CD4-positive, alpha-beta memory T cell (primary cell): Measurements from ENCODE around the gene DUSP15. TPM values are rescaled to one million over a fixed set of nuclear protein-coding genes. Genes with fewer than 3 reads are reported as not detected.
"Not testable (repeated sequence)": the region's sequence is repeated elsewhere in the genome, so short reads cannot be mapped to it uniquely, and the experiment has no call there.

Source experiments
- CTCF ChIA-PET: fragments of 350-600 bp; sonication (Branson Sonifier 250); formaldehyde crosslinking; loops from one replicate; lab custom pipeline; 2021; ENCODE audit warnings: inconsistent platforms; ENCODE audit not compliant: partially characterized antibody; lab: Charles Lee
- POLR2A ChIA-PET: fragments of 350-600 bp; sonication (Branson Sonifier 250); formaldehyde crosslinking; loops from one replicate; lab custom pipeline; 2021; ENCODE audit not compliant: partially characterized antibody; lab: Charles Lee
- DNase-seq, 5 donors: peaks; one replicate each; pipeline versions ENCODE4 v3.0.0 to v3.0.0-alpha.2; 2020 to 2022; ENCODE audit warnings: mixed read lengths in 1 of 5
- H3K27ac ChIP-seq: one replicate; pipeline ENCODE4 v1.7.0; 2013; ENCODE audit warnings: low read depth, low read length
- H3K27me3 ChIP-seq: 2 replicates; pipeline ENCODE4 v1.7.0; 2013; ENCODE audit warnings: mild to moderate bottlenecking, low read length, moderate library complexity; ENCODE audit not compliant: insufficient read depth
- H3K36me3 ChIP-seq: 2 replicates; pipeline ENCODE4 v1.7.0; 2013; ENCODE audit warnings: mild to moderate bottlenecking, low read length, moderate library complexity; ENCODE audit not compliant: insufficient read depth
- H3K4me1 ChIP-seq: 2 replicates; pipeline ENCODE4 v1.7.0; 2013; ENCODE audit warnings: mild to moderate bottlenecking, low read length, moderate library complexity; ENCODE audit not compliant: insufficient read depth
- H3K4me3 ChIP-seq, 2 donors: one replicate each; pipeline ENCODE4 v1.7.0; 2013; ENCODE audit warnings: low read length in 2 of 2, mild to moderate bottlenecking in 1 of 2
- H3K9me3 ChIP-seq, 2 donors: one replicate each; pipeline ENCODE4 v1.7.0; 2013; ENCODE audit warnings: low read length in 2 of 2, control low read depth in 1 of 2; ENCODE audit not compliant: control insufficient read depth in 1 of 2
- H3K27ac Mint-ChIP-seq, 7 donors: one replicate each; pipeline ENCODE4 v1.8.0; 2020 to 2021; ENCODE audit warnings: mixed read lengths in 7 of 7, mild to moderate bottlenecking in 6 of 7, inconsistent platforms in 3 of 7, moderate library complexity in 3 of 7
- H3K27me3 Mint-ChIP-seq, 2 donors: one replicate each; pipeline ENCODE4 v1.8.0; 2020 to 2021; ENCODE audit warnings: mixed read lengths in 2 of 2
- H3K36me3 Mint-ChIP-seq, 2 donors: one replicate each; pipeline ENCODE4 v1.8.0; 2020 to 2021; ENCODE audit warnings: mixed read lengths in 2 of 2, inconsistent platforms in 1 of 2, mild to moderate bottlenecking in 1 of 2
- H3K4me1 Mint-ChIP-seq, 4 donors: one replicate each; pipeline ENCODE4 v1.8.0; 2020 to 2021; ENCODE audit warnings: mixed read lengths in 4 of 4, mild to moderate bottlenecking in 1 of 4
- H3K4me3 Mint-ChIP-seq, 8 donors: one replicate each; pipeline ENCODE4 v1.8.0; 2020 to 2021; ENCODE audit warnings: mixed read lengths in 8 of 8, mild to moderate bottlenecking in 7 of 8, moderate library complexity in 6 of 8, inconsistent platforms in 3 of 8
- H3K9me3 Mint-ChIP-seq, 8 donors: one replicate each; pipeline ENCODE4 v1.8.0; 2020 to 2021; ENCODE audit warnings: mixed read lengths in 8 of 8, mild to moderate bottlenecking in 5 of 8, inconsistent platforms in 3 of 8, moderate library complexity in 1 of 8
- intact Hi-C: fragments of 100-400 bp; cut with micrococcal nuclease; formaldehyde crosslinking; loops from one replicate; pipeline ENCODE4 v1.15.1; 2023
- polyA plus RNA-seq, 2 donors: library from polyadenylated mRNA; unstranded; fragments of 300-500 nt; fragmentation: Illumina TruSeq; gene quantifications; one replicate each; pipeline ENCODE4 v1.2.3, GENCODE V29; 2021
- total RNA-seq, 2 experiments: library from RNA; stranded (reverse); gene quantifications; one replicate each; pipeline ENCODE4 v1.2.3, GENCODE V29; 2021

Gene DUSP15
- total and polyA plus RNA-seq, 4 experiments from 2014 or later: not detected

- ChIA-PET CTCF (interaction anchor here (1.3 kb wide), 1 partner anchor 10 kb away, joined by 3 read pairs; no protein-coding TSS in a partner anchor), POLR2A (no interaction called here)
- no peaks in the 10 kb centered on the region for H3K9me3 Mint-ChIP-seq
- H3K36me3 Mint-ChIP-seq: no peaks in the 10 kb centered on the region
- H3K27ac Mint-ChIP-seq: no peak overlapping the region
- no peak overlapping the region for H3K4me3 ChIP-seq
- peaks cover 1 to 9% (median 7%) of the 10 kb centered on the region in 4 donors for H3K4me1 Mint-ChIP-seq
- no peak overlapping the region for H3K27ac ChIP-seq
- H3K27me3 Mint-ChIP-seq: no peaks in the 10 kb centered on the region
- peaks cover 8% of the 10 kb centered on the region for H3K4me1 ChIP-seq
- no peak for DNase-seq
- H3K4me3 Mint-ChIP-seq: no peak overlapping the region
- H3K27me3 ChIP-seq: no peaks in the 10 kb centered on the region
- no peaks in the 10 kb centered on the region for H3K9me3 ChIP-seq
- H3K36me3 ChIP-seq: no peaks in the 10 kb centered on the region
- intact Hi-C loops: no loop called here
Observed at GRCh38 chr20:31831771-31832306, 38.5 kb downstream of the DUSP15 start.

GRCh38 chr20:31831211-31831610 is 39.1 kb downstream of the DUSP15 start:
- no peak overlapping the region for H3K27ac ChIP-seq
- ChIA-PET POLR2A (no interaction called here), CTCF (interaction anchor here (0.8 to 1.4 kb wide), 2 partner anchors 15 to 270 kb away, joined by 3 read pairs; no protein-coding TSS in a partner anchor)
- no peaks in the 10 kb centered on the region for H3K9me3 ChIP-seq
- Mint-ChIP-seq H3K27me3 (no peaks in the 10 kb centered on the region), H3K36me3 (no peaks in the 10 kb centered on the region), H3K27ac (no peak overlapping the region), H3K9me3 (no peaks in the 10 kb centered on the region), H3K4me1 (peaks cover 1 to 7% (median 4%) of the 10 kb centered on the region in 4 donors), H3K4me3 (no peak overlapping the region)
- DNase-seq: no peak
- no peaks in the 10 kb centered on the region for H3K27me3 ChIP-seq
- no peak overlapping the region for H3K4me3 ChIP-seq
- peaks cover 5% of the 10 kb centered on the region for H3K4me1 ChIP-seq
- intact Hi-C loops: no loop called here
- H3K36me3 ChIP-seq: no peaks in the 10 kb centered on the region

- no peak for DNase-seq
- no peaks in the 10 kb centered on the region for H3K4me1 Mint-ChIP-seq
- Histone ChIP-seq H3K27me3 (no peaks in the 10 kb centered on the region), H3K36me3 (no peaks in the 10 kb centered on the region), H3K27ac (no peak overlapping the region), H3K9me3 (no peaks in the 10 kb centered on the region), H3K4me1 (no peaks in the 10 kb centered on the region), H3K4me3 (no peak overlapping the region)
- ChIA-PET POLR2A (no interaction called here), CTCF (interaction anchor here (0.8 to 1.4 kb wide), 2 partner anchors 14 to 269 kb away, joined by 3 read pairs; no protein-coding TSS in a partner anchor)
- no peak overlapping the region for H3K27ac Mint-ChIP-seq
- intact Hi-C loops: no loop called here
- H3K4me3 Mint-ChIP-seq: no peak overlapping the region
- H3K27me3 Mint-ChIP-seq: no peaks in the 10 kb centered on the region
- no peaks in the 10 kb centered on the region for H3K9me3 Mint-ChIP-seq
- H3K36me3 Mint-ChIP-seq: no peaks in the 10 kb centered on the region
Observed at GRCh38 chr20:31830406-31830981, 39.8 kb downstream of the DUSP15 start.

DNA sequence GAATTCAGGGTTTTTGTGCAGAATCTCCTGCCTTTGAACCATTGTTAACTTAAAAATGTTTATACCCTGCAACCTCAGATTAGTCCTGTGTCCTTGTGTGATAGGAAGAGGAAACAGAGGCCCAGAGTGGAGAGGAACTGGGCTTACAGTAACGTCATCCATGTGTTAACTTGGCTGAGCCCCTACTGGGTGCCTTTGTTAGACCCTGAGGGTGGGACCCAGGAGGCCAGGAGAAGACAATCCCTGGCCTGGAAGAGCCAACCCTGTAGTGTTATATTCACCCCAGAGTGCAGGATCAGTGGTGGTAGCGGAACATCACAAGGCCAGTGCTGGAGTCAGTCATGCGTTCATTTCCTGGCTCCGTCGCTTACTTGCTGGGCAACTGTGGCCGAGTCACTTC is 40.6 kb downstream of the DUSP15 start:
- Mint-ChIP-seq H3K4me1 (no peaks in the 10 kb centered on the region), H3K27me3 (no peaks in the 10 kb centered on the region), H3K4me3 (no peak overlapping the region), H3K27ac (no peak overlapping the region), H3K9me3 (no peaks in the 10 kb centered on the region), H3K36me3 (no peaks in the 10 kb centered on the region)
- ChIA-PET POLR2A (no interaction called here), CTCF (interaction anchor here (0.6 to 1.4 kb wide), 2 partner anchors 13 to 201 kb away, joined by 3 read pairs; no protein-coding TSS in a partner anchor)
- no peak for DNase-seq
- H3K27me3 ChIP-seq: no peaks in the 10 kb centered on the region
- no peak overlapping the region for H3K4me3 ChIP-seq
- H3K9me3 ChIP-seq: no peaks in the 10 kb centered on the region
- intact Hi-C loops: loop anchor here (10.0 kb wide), 1 partner anchor 825 kb away; no protein-coding TSS in a partner anchor
- no peak overlapping the region for H3K27ac ChIP-seq
- no peaks in the 10 kb centered on the region for H3K36me3 ChIP-seq
- H3K4me1 ChIP-seq: no peaks in the 10 kb centered on the region

DNA sequence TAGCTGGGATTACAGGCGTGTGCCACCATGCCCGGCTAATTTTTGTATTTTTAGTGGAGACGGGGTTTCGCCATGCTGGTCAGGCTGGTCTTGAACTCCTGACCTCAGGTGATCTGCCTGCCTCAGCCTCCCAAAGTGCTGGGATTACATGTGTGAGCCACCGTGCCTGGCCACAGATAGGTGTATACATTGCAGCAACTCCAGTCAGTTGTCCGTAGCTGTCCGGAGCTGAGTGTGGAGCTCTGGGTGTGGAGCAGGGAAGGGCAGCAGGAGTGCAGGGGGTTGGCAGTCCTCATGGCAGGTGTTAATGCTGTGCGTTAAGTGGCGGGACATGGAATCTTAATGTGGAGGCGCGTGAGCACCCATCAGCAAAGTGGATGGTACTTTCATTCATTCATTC is 42.3 kb downstream of the DUSP15 start:
- H3K4me1 ChIP-seq, H3K4me3 ChIP-seq, H3K27ac Mint-ChIP-seq, H3K9me3 Mint-ChIP-seq, H3K4me1 Mint-ChIP-seq, H3K27ac ChIP-seq, H3K9me3 ChIP-seq, H3K4me3 Mint-ChIP-seq, DNase-seq, H3K36me3 Mint-ChIP-seq, H3K27me3 ChIP-seq, H3K36me3 ChIP-seq, POLR2A ChIA-PET, H3K27me3 Mint-ChIP-seq: not testable (repeated sequence)
- CTCF ChIA-PET: interaction anchor here (1.2 kb wide), 1 partner anchor 24 kb away, joined by 3 read pairs; no protein-coding TSS in a partner anchor
- intact Hi-C loops: loop anchor here (10.0 kb wide), 1 partner anchor 827 kb away; no protein-coding TSS in a partner anchor

- no peak overlapping the region for H3K4me3 Mint-ChIP-seq
- H3K9me3 Mint-ChIP-seq: no peaks in the 10 kb centered on the region
- Histone ChIP-seq H3K9me3 (no peaks in the 10 kb centered on the region), H3K27ac (no peak overlapping the region), H3K27me3 (no peaks in the 10 kb centered on the region), H3K36me3 (no peaks in the 10 kb centered on the region), H3K4me1 (no peaks in the 10 kb centered on the region), H3K4me3 (no peak overlapping the region)
- ChIA-PET CTCF (interaction anchor here (1.2 to 1.5 kb wide), 4 partner anchors 20 to 205 kb away, joined by 3 to 4 read pairs (median 3); no protein-coding TSS in a partner anchor), POLR2A (no interaction called here)
- no peak for DNase-seq
- H3K4me1 Mint-ChIP-seq: peaks cover 0 to 7% (median 6%) of the 10 kb centered on the region in 4 donors
- no peaks in the 10 kb centered on the region for H3K36me3 Mint-ChIP-seq
- H3K27me3 Mint-ChIP-seq: no peaks in the 10 kb centered on the region
- H3K27ac Mint-ChIP-seq: no peak overlapping the region
- intact Hi-C loops: loop anchor here (10.0 kb wide), 1 partner anchor 828 kb away; no protein-coding TSS in a partner anchor
Observed at GRCh38 chr20:31827059-31827458, 43.3 kb downstream of the DUSP15 start.

DNA sequence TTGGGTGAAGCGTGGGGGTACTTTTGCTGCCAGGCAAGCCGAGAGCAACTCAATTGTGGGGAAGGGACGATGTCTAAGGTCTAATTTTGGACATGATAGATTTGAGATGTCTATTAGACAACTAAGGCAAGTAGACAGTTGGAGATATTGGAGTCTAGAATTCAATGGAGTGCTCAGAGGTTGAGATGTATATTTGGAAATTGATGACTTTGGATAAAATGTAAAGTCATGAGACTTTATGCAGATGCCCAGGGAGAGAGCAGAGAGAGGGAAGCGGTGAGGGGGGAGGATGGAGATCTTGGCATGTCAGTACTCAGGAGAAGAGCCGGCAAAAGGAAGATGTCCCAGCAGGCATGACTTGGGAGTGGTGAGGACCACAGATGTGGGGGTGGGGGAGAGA is 44.3 kb downstream of the DUSP15 start:
- Histone ChIP-seq H3K27me3 (no peaks in the 10 kb centered on the region), H3K9me3 (no peaks in the 10 kb centered on the region), H3K27ac (no peak overlapping the region), H3K4me1 (no peaks in the 10 kb centered on the region), H3K4me3 (no peak overlapping the region), H3K36me3 (no peaks in the 10 kb centered on the region)
- H3K4me1 Mint-ChIP-seq: peaks cover 0 to 7% (median 6%) of the 10 kb centered on the region in 4 donors
- intact Hi-C loops: loop anchor here (10.0 kb wide), 1 partner anchor 829 kb away; no protein-coding TSS in a partner anchor
- CTCF ChIA-PET: interaction anchor here (1.2 to 1.5 kb wide), 3 partner anchors 21 to 206 kb away, joined by 3 to 4 read pairs (median 3); no protein-coding TSS in a partner anchor
- H3K36me3 Mint-ChIP-seq: no peaks in the 10 kb centered on the region
- POLR2A ChIA-PET: no interaction called here
- no peak overlapping the region for H3K4me3 Mint-ChIP-seq
- peaks cover 0 to 2% of the 10 kb centered on the region in 2 donors for H3K27me3 Mint-ChIP-seq
- no peak for DNase-seq
- no peaks in the 10 kb centered on the region for H3K9me3 Mint-ChIP-seq
- H3K27ac Mint-ChIP-seq: no peak overlapping the region
